Camera-type eye (tissue), 1 donor: ENCODE measurements around the gene CTNNA3. TPM values are rescaled to one million over a fixed set of nuclear protein-coding genes. Genes with fewer than 3 reads are reported as not detected.

Source experiments
- total RNA-seq: library from RNA; depleted of rRNA; stranded (reverse); fragments of >200 nt; gene quantifications from one replicate; pipeline ENCODE4 v1.2.3, GENCODE V29; 2014

Gene CTNNA3
- 9.3 TPM for total RNA-seq

GRCh38 chr10:67696029-67696428, at the start of gene CTNNA3:
Gene CTNNA3 (minus strand): TSS chr10:67696195.

GRCh38 chr10:66925896-66926715, 769.9 kb downstream of the CTNNA3 start, which contains the start of gene LRRTM3:
Gene LRRTM3 (plus strand): TSS chr10:66926036.

Other genes starting within 250 kb of the CTNNA3 start
- gene DNAJC12, start 142.0 kb upstream of the CTNNA3 start, total RNA-seq, result 7.9 TPM
- gene SIRT1, start 188.5 kb upstream of the CTNNA3 start, total RNA-seq, result 53.9 TPM